ENCODE results near the gene PGM1.

DNA sequence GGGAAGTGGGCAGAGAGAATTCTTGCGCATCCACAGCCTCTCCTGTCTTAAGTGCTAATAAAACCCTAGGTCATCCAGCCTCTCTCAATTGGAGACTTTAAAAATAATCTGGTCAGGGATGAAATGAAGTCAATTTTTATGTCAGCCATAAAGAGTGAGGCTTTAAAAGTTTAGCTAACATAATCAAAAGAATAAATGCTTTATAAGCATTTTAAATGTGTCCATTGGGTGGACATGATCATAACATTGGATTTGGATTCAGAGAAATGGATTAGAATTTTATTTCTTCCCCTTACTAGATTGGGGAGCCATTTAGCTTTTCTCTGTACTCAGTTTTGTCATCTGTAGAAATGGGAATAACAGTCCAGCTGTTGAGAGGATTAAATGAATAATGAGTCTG is 55.5 kb downstream of the PGM1 start:
- TF ChIP-seq, protein P1, sequence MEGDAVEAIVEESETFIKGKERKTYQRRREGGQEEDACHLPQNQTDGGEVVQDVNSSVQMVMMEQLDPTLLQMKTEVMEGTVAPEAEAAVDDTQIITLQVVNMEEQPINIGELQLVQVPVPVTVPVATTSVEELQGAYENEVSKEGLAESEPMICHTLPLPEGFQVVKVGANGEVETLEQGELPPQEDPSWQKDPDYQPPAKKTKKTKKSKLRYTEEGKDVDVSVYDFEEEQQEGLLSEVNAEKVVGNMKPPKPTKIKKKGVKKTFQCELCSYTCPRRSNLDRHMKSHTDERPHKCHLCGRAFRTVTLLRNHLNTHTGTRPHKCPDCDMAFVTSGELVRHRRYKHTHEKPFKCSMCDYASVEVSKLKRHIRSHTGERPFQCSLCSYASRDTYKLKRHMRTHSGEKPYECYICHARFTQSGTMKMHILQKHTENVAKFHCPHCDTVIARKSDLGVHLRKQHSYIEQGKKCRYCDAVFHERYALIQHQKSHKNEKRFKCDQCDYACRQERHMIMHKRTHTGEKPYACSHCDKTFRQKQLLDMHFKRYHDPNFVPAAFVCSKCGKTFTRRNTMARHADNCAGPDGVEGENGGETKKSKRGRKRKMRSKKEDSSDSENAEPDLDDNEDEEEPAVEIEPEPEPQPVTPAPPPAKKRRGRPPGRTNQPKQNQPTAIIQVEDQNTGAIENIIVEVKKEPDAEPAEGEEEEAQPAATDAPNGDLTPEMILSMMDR (IDR thresholded peaks at IDR 0.05 in 2 of 3, conservative IDR thresholded peaks at IDR 0.05 in 1 of 3; ENCODE audit: borderline replicate concordance in 1 of 3, insufficient read depth in 1 of 3, low read depth in 2 of 3, low read length in 2 of 3), result no peak
- no peak for TF ChIP-seq EZH2 (IDR thresholded peaks at IDR 0.05)
- TF ChIP-seq TCF7L2 (IDR thresholded peaks at IDR 0.05; ENCODE audit: borderline replicate concordance, extremely low read depth, insufficient read depth, insufficient read length), result no peak
- TF ChIP-seq, protein P2, sequence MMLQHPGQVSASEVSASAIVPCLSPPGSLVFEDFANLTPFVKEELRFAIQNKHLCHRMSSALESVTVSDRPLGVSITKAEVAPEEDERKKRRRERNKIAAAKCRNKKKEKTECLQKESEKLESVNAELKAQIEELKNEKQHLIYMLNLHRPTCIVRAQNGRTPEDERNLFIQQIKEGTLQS (IDR thresholded peaks at IDR 0.05), result no peak

Data from HCT116 (cell line).